DMS53 (cell line): Measurements from ENCODE around the gene DIDO1.

Experiments
- DNase-seq: peaks from one replicate; lab custom pipeline; 2025; lab: John Stamatoyannopoulos, UW

The DIDO1 gene

DNA sequence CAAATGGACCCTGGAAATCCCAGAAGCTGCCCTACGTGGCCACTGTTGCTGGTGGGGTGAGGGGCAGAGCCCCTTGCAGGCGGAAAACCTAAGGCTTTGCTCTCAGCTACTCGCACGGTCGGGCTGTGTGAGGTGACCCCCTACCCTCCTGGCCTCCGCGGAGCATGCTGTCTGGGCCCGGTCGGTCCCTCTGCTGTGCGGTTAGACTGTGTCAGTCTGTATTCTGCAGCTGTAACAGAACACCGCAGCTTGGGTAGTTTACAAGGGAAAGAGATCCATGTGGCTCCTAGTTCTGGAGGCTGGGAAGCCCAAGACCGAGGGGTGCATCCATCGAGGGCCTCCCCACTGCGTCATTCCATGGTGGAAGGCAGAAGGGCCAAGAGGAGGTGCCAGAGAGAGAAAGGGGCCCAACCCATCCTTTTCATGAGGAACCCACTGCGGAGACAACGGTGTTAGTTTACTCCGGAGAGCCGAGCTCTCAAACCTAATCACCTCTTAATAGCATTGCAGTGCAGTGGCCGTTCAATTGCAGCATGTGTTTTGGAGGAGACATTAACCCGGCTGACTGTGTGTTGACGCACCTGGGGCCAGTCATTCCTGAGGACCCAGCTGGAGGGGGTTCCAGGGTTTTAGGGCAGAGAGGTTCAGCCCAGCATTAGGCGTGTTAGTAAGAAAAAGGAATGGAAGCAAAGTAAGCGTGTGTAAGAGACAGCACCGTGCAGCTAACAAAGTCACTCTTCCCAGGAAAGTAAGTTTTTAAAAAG, 91.2 kb downstream of the DIDO1 start:
- DNase-seq, result no peak

DNA sequence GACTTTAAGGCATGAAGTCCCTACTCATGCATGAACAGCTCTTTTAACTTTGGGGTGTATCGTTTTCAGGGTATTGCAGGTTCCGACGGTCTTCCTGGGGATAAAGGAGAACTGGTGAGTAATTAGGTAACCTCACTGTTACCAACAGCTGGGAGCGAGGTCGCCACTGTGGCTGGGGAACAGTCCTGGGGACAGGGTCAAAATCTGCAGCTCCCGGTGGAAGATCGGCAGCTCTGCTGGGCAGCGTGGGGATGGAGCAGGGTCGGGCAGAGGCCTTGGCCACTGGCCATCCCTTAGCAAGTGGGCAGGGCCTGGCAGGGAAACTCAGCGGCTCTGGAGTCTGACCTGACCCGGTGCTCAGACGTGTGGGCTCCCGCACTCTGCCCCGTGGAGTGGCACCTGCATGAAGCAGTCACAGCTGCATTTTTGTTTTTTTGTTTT, 93.3 kb downstream of the DIDO1 start:
- no peak for DNase-seq

GRCh38 chr20:62832212-62832922, 93.9 kb downstream of the DIDO1 start:
- peak; percentile 45 for DNase-seq

GRCh38 chr20:62831854-62832211, 94.5 kb downstream of the DIDO1 start:
- no peak for DNase-seq

- no peak for DNase-seq
Measured at GRCh38 chr20:62831361-62831788, 94.9 kb downstream of the DIDO1 start.

- no peak for DNase-seq
Measured at GRCh38 chr20:62830821-62831220, 95.5 kb downstream of the DIDO1 start.

GRCh38 chr20:62830251-62830650, 96.1 kb downstream of the DIDO1 start:
- no peak for DNase-seq

DNA sequence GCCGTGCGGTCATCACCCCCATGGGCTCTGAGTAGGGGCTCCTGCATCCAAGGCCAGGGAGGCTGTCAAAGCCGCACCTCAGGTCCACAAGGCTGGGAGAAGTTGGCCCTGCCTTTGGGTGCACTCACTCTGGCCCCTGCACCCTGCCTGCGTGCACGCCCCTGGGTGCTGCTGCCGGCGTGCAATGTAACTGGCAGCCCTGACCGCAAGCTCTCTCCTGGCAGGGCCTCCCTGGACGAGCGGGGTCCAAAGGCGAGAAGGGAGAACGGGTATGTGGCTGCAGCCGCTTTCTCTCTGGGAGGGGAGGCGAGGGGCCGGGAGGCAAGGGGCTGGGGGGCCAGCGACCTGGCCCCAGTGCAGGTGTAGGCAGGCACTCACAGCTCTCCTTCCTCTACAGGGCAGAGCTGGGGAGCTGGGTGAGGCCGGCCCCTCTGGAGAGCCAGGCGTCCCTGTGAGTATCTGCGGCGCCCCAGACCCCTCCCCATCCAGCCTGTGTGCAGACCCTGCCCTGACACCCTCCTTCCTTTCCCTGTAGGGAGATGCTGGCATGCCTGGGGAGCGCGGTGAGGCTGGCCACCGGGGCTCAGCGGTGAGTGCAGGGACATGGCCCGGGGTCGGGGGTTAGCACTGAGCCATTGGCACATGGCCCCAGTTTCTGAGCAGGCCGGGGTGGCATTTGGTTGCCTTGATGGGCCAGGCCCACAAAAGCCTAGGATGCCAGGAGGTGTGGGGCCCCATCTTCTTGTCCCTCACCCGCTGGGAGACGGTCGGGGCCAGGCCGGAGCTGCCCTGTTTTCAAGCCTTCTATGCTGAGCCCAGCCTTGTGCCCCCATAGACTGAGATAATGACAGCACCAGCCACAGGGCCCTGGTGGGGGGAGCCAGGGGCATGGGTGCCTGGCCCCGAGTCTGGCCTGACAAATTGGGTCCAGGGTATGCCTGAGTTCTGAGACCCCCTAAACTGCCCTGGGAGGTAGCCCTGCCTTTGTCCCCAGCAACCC, 96.8 kb downstream of the DIDO1 start:
- DNase-seq, result no peak

GRCh38 chr20:62828511-62829230, 97.6 kb downstream of the DIDO1 start:
- no peak for DNase-seq

- DNase-seq, result no peak
Measured at GRCh38 chr20:62828051-62828450, 98.3 kb downstream of the DIDO1 start.
